T47D (cell line): ENCODE results near the gene SFMBT1.
A peak's percentile ranks its signal among the peaks of the same experiment; 100 is the strongest.

ENCODE experiments used
- DNase-seq, 2 experiments: peaks; one replicate each; pipeline versions ENCODE4 v3.0.0 to v3.0.0-alpha.2; 2011 to 2012; ENCODE audit warnings: low read depth in 1 of 2, low spot score in 1 of 2
- JUND ChIP-seq: IDR thresholded peaks from 2 replicates; pipeline ENCODE4 v1.6.1; 2012; ENCODE audit warnings: low read depth
- in situ Hi-C: cut with HindIII; loops from 2 replicates; pipeline ENCODE4 v1.10.0; 2016; ENCODE audit warnings: low sequenced_read_pairs, low pct_unique_long_range_greater_than_20kb

Gene SFMBT1

GRCh38 chr3:52990637-52991036 is 55.2 kb downstream of the SFMBT1 start:
- in situ Hi-C loops = no loop called here
- no peak for TF ChIP-seq JUND
- DNase-seq = no peak

- in situ Hi-C loops = no loop called here
- DNase-seq = peak in 1 of 2 experiments; percentile 40
These were observed 58.9 kb downstream of the SFMBT1 start for GRCh38 chr3:52986938-52987337.

GRCh38 chr3:52986049-52986448 is 59.8 kb downstream of the SFMBT1 start:
- no peak for DNase-seq
- in situ Hi-C loops = no loop called here
- TF ChIP-seq JUND = no peak

More at GRCh38 chr3:52986938-52987337, 58.9 kb downstream of the SFMBT1 start:
- TF ChIP-seq JUND = no peak

GRCh38 chr3:52983828-52984227 is 62.0 kb downstream of the SFMBT1 start:
- in situ Hi-C loops = no loop called here
- TF ChIP-seq JUND = no peak
- no peak for DNase-seq

- no peak for DNase-seq
- no peak for TF ChIP-seq JUND
- in situ Hi-C loops = no loop called here
These were observed 62.5 kb downstream of the SFMBT1 start for GRCh38 chr3:52983336-52983807.

GRCh38 chr3:52982839-52983238 is 63.0 kb downstream of the SFMBT1 start:
- in situ Hi-C loops = no loop called here
- DNase-seq = no peak
- no peak for TF ChIP-seq JUND

- TF ChIP-seq JUND = no peak
- in situ Hi-C loops = no loop called here
- DNase-seq = no peak
These were observed 66.5 kb downstream of the SFMBT1 start for GRCh38 chr3:52979190-52979983.

- TF ChIP-seq JUND = no peak
- no peak for DNase-seq
- in situ Hi-C loops = no loop called here
These were observed 67.6 kb downstream of the SFMBT1 start for GRCh38 chr3:52978109-52978754.

GRCh38 chr3:52973806-52974205 is 72.1 kb downstream of the SFMBT1 start:
- in situ Hi-C loops = no loop called here
- no peak for DNase-seq
- TF ChIP-seq JUND = no peak

GRCh38 chr3:52971895-52972294 is 74.0 kb downstream of the SFMBT1 start:
- no peak for DNase-seq
- in situ Hi-C loops = no loop called here
- TF ChIP-seq JUND = no peak

- DNase-seq = no peak
- no peak for TF ChIP-seq JUND
- in situ Hi-C loops = no loop called here
These were observed 78.5 kb downstream of the SFMBT1 start for GRCh38 chr3:52967398-52967797.

GRCh38 chr3:52962160-52962559 is 83.7 kb downstream of the SFMBT1 start:
- DNase-seq = no peak
- TF ChIP-seq JUND = no peak
- in situ Hi-C loops = no loop called here

GRCh38 chr3:52959773-52960172 is 86.1 kb downstream of the SFMBT1 start:
- no peak for DNase-seq
- in situ Hi-C loops = no loop called here
- no peak for TF ChIP-seq JUND
